HepG2 (cell line): ENCODE results near the gene KAZN. TPM values are rescaled to one million over a fixed set of nuclear protein-coding genes. Genes with fewer than 3 reads are reported as not detected.

Experiments used
- ELF1 ChIP-seq: sonication (generic); formaldehyde crosslinking; IDR thresholded peaks from 2 replicates; pipeline ENCODE4 v1.4.0; 2020; ENCODE audit warnings: missing genetic modification reagents
- ELF3 ChIP-seq: IDR thresholded peaks from 2 replicates; pipeline ENCODE4 v1.6.1; 2016; ENCODE audit warnings: missing genetic modification reagents, missing compliant biosample characterization
- GATA4 ChIP-seq: sonication (generic); IDR thresholded peaks from 2 replicates; pipeline ENCODE4 v1.6.1; 2016; ENCODE audit warnings: antibody characterized with exemption, low read depth, borderline replicate concordance
- HNF1B ChIP-seq: sonication (generic); formaldehyde crosslinking; IDR thresholded peaks from 2 replicates; pipeline ENCODE4 v1.5.1; 2020; ENCODE audit warnings: mild to moderate bottlenecking, moderate library complexity, missing genetic modification reagents
- HOXA3 ChIP-seq: sonication (generic); formaldehyde crosslinking; IDR thresholded peaks from 2 replicates; pipeline ENCODE4 v1.5.0; 2020; ENCODE audit warnings: missing genetic modification reagents
- KAT8 ChIP-seq: IDR thresholded peaks from 2 replicates; pipeline ENCODE4 v1.6.1; 2016; ENCODE audit warnings: missing genetic modification reagents, missing compliant biosample characterization
- KMT2B ChIP-seq: IDR thresholded peaks from 2 replicates; pipeline ENCODE4 v1.6.1; 2016; ENCODE audit warnings: missing genetic modification reagents, missing compliant biosample characterization
- LBX2 ChIP-seq: sonication (generic); formaldehyde crosslinking; IDR thresholded peaks from 2 replicates; pipeline ENCODE4 v1.5.0; 2020; ENCODE audit warnings: missing genetic modification reagents, mild to moderate bottlenecking, borderline replicate concordance
- MEIS1 ChIP-seq: sonication (generic); formaldehyde crosslinking; IDR thresholded peaks from 2 replicates; pipeline ENCODE4 v1.9.0; 2021; ENCODE audit warnings: mild to moderate bottlenecking, missing genetic modification reagents, moderate library complexity, borderline replicate concordance
- MTA1 ChIP-seq: sonication (generic); formaldehyde crosslinking; IDR thresholded peaks from 2 replicates; pipeline ENCODE4 v1.4.0; 2020; ENCODE audit warnings: missing genetic modification reagents, mild to moderate bottlenecking, borderline replicate concordance
- MYC ChIP-seq: sonication (generic); formaldehyde crosslinking; IDR thresholded peaks from 2 replicates; pipeline ENCODE4 v1.9.0; 2021; ENCODE audit warnings: missing genetic modification reagents, borderline replicate concordance
- NAIF1 ChIP-seq: sonication (generic); formaldehyde crosslinking; IDR thresholded peaks from 2 replicates; pipeline ENCODE4 v1.5.0; 2020; ENCODE audit warnings: mild to moderate bottlenecking, missing genetic modification reagents, borderline replicate concordance
- NCOA2 ChIP-seq: sonication (generic); formaldehyde crosslinking; IDR thresholded peaks from 2 replicates; pipeline ENCODE4 v1.8.0; 2022; ENCODE audit warnings: inconsistent platforms
- NCOR1 ChIP-seq: fragments of 200-600 bp; sonication (generic); IDR thresholded peaks from 2 replicates; pipeline ENCODE4 v1.7.0; 2017; ENCODE audit warnings: antibody characterized with exemption, low read length, borderline replicate concordance
- NFATC3 ChIP-seq: sonication (generic); formaldehyde crosslinking; IDR thresholded peaks from 2 replicates; pipeline ENCODE4 v1.5.1; 2020; ENCODE audit warnings: mild to moderate bottlenecking, missing genetic modification reagents
- POGZ ChIP-seq: sonication (generic); formaldehyde crosslinking; IDR thresholded peaks from 2 replicates; pipeline ENCODE4 v1.4.0; 2020; ENCODE audit warnings: mild to moderate bottlenecking, missing genetic modification reagents
- SRSF9 ChIP-seq: fragments of 200-400 bp; formaldehyde crosslinking; IDR thresholded peaks from 2 replicates; pipeline ENCODE4 v1.6.1; 2018; ENCODE audit warnings: borderline replicate concordance, mild to moderate bottlenecking, low read depth, low read length; ENCODE audit not compliant: insufficient read depth, poor library complexity, severe bottlenecking
- TBP ChIP-seq: sonication (generic); formaldehyde crosslinking; IDR thresholded peaks from 2 replicates; pipeline ENCODE4 v1.5.0; 2020; ENCODE audit warnings: missing genetic modification reagents
- TEF ChIP-seq: sonication (generic); formaldehyde crosslinking; IDR thresholded peaks from 2 replicates; pipeline ENCODE4 v1.5.0; 2020; ENCODE audit warnings: missing genetic modification reagents
- TFDP1 ChIP-seq: IDR thresholded peaks from 2 replicates; pipeline ENCODE4 v1.6.1; 2016; ENCODE audit warnings: missing compliant biosample characterization, missing genetic modification reagents, borderline replicate concordance
- TSC22D2 ChIP-seq: sonication (generic); formaldehyde crosslinking; IDR thresholded peaks from 2 replicates; pipeline ENCODE4 v1.5.1; 2020; ENCODE audit warnings: missing genetic modification reagents, mild to moderate bottlenecking, borderline replicate concordance
- ZC3H4 ChIP-seq: sonication (generic); formaldehyde crosslinking; IDR thresholded peaks from 2 replicates; pipeline ENCODE4 v1.4.0; 2020; ENCODE audit warnings: missing genetic modification reagents, borderline replicate concordance
- ZIK1 ChIP-seq: sonication (generic); formaldehyde crosslinking; IDR thresholded peaks from 2 replicates; pipeline ENCODE4 v1.5.0; 2020; ENCODE audit warnings: mild to moderate bottlenecking, low read depth, missing genetic modification reagents, borderline replicate concordance
- ZNF292 ChIP-seq: sonication (generic); formaldehyde crosslinking; IDR thresholded peaks from 2 replicates; pipeline ENCODE4 v1.8.1; 2022; ENCODE audit warnings: mild to moderate bottlenecking, low read depth, missing genetic modification reagents, borderline replicate concordance
- ZNF331 ChIP-seq: sonication (generic); formaldehyde crosslinking; IDR thresholded peaks from 2 replicates; pipeline ENCODE4 v1.4.0; 2020; ENCODE audit warnings: missing genetic modification reagents
- ZNF772 ChIP-seq: sonication (generic); formaldehyde crosslinking; IDR thresholded peaks from 2 replicates; pipeline ENCODE4 v1.5.0; 2020; ENCODE audit warnings: mild to moderate bottlenecking, missing genetic modification reagents
- polyA plus RNA-seq, 8 experiments: library from polyadenylated mRNA; depleted of rRNA in 3 of 8; stranded (reverse) in 7 of 8; unstranded in 1 of 8; fragments of >200 nt; fragmentation: Illumina TruSeq in 4 of 8; extraction: Trizol in 4 of 8; gene quantifications; 2 replicates each; pipeline versions ENCODE4 v1.2.1 to v1.2.3, GENCODE V29; 2011 to 2016; ENCODE audit warnings: low read depth in 4 of 8, missing spikeins in 1 of 8, mixed read lengths in 1 of 8; ENCODE audit not compliant: insufficient read depth in 1 of 8
- total RNA-seq, 5 experiments: library from RNA; depleted of rRNA; stranded (reverse); fragments of >200 nt; fragmentation: Illumina TruSeq; extraction: Trizol; gene quantifications; 2 replicates each; pipeline ENCODE4 v1.2.3, GENCODE V29; 2016; ENCODE audit warnings: low read depth in 1 of 5

Gene KAZN
- total and polyA plus RNA-seq, 2 of the 13 experiments (the other 11 are each of a cell fraction or from before 2014, with no cell fraction given) = 10.4 to 13.5 TPM

GRCh38 chr1:14949836-14950713 lies 351.6 kb downstream of the KAZN start (continued):
- no peak for TF ChIP-seq TFDP1
- peak; percentile 16; the same call in 1 of the 2 replicates for TF ChIP-seq MTA1
- TF ChIP-seq ZIK1 = 0 out of 2 replicates have a peak, but pooled peaks have one; percentile 65
- no peak for TF ChIP-seq MEIS1
- no peak for TF ChIP-seq HNF1B (CRISPR knock-in tag)
- no peak for TF ChIP-seq SRSF9
- no peak for TF ChIP-seq NFATC3 (CRISPR knock-in tag)
- no peak for TF ChIP-seq NCOR1
- TF ChIP-seq ELF1 = peak; percentile 73
- no peak for TF ChIP-seq NAIF1 (CRISPR knock-in tag)
- peak; percentile 83 for TF ChIP-seq NCOA2 (CRISPR knock-in tag)
- TF ChIP-seq POGZ (CRISPR knock-in tag) = peak; percentile 55; the same call in 1 of the 2 replicates
- TF ChIP-seq MYC (CRISPR knock-in tag) = 0 out of 2 replicates have a peak, but pooled peaks have one; percentile 23
- no peak for TF ChIP-seq LBX2 (CRISPR knock-in tag)
- no peak for TF ChIP-seq TEF
- no peak for TF ChIP-seq TSC22D2 (CRISPR knock-in tag)
- 0 out of 2 replicates have a peak, but pooled peaks have one; percentile 38 for TF ChIP-seq KMT2B (CRISPR knock-in tag)
- TF ChIP-seq TBP (CRISPR knock-in tag) = no peak
- TF ChIP-seq ELF3 (CRISPR knock-in tag) = peak; percentile 49; the same call in 1 of the 2 replicates
- TF ChIP-seq GATA4 = 0 out of 2 replicates have a peak, but pooled peaks have one; percentile 60
- 0 out of 2 replicates have a peak, but pooled peaks have one; percentile 23 for TF ChIP-seq ZNF331 (CRISPR knock-in tag)
- peak; percentile 38; the same call in 1 of the 2 replicates for TF ChIP-seq KAT8 (CRISPR knock-in tag)
- peak; percentile 48; the same call in 1 of the 2 replicates for TF ChIP-seq HOXA3 (CRISPR knock-in tag)
- no peak for TF ChIP-seq ZC3H4 (CRISPR knock-in tag)
- 0 out of 2 replicates have a peak, but pooled peaks have one; percentile 51 for TF ChIP-seq ZNF772
- peak; percentile 36; the same call in 1 of the 2 replicates for TF ChIP-seq ZNF292
